Choroid plexus epithelial cell (primary cell): ENCODE results near the gene ANKRD49.
A peak's percentile ranks its signal among the peaks of the same experiment; 100 is the strongest.

Experiments used
- DNase-seq: peaks from one replicate; pipeline ENCODE4 v3.0.0-alpha.2; 2010; ENCODE audit warnings: low read depth
- H3K4me3 ChIP-seq: 2 replicates; pipeline ENCODE4 v1.5.1; 2011; ENCODE audit warnings: low read depth, mild to moderate bottlenecking, control low read depth, low read length, moderate library complexity
- TF ChIP-seq, protein P1 (sequence below): conservative IDR thresholded peaks from 2 replicates; pipeline ENCODE4 v1.5.1; 2011; ENCODE audit warnings: low read depth, mild to moderate bottlenecking, control low read depth, inconsistent platforms, low read length, moderate library complexity

ANKRD49 gene, protein sequence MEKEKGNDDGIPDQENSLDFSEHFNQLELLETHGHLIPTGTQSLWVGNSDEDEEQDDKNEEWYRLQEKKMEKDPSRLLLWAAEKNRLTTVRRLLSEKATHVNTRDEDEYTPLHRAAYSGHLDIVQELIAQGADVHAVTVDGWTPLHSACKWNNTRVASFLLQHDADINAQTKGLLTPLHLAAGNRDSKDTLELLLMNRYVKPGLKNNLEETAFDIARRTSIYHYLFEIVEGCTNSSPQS

DNA sequence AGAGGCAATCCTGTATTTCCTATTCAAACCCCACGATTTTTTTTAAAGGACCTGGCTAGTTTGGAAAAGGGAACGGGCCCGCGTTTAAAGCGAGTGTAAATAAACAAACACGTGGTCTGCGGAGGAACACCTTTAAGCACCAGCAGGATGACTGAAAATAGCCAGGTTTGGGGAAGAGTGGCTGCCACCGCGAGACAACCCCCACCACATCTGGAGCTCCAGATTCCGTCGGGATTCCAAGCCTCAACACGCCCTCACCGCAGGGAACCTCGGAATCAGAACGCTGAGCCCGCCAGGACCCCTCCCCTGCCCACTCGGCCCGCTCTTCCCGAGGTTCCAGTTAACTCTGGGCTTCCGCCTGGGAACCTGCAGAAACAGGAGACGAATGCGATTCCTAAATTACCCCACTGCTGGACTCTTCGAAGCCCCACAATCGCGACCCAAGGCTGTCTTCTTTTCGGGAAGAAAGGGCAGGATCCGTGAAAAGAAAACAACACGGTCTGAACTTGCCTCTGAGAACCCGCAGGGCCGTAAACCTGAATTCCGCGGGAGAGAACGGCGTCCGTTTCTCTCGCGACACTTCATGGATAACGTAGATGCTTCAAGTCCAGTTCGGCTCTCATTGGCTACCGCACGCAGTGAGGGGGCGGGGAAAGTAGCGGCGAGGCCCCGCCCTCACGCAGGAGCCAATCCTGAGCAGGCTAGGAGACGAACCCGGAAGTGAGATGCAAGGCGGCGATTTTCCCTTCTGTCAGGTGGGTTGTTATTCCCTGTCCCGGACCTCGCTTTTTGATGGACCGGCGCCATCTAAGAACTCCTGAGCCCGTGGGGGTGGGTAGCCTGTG lies at the start of gene ANKRD49, which contains the start of gene MRE11:
Gene ANKRD49, plus strand, starts transcription at position 704 of the 845 bp plus-strand sequence. CDS start 2,710 bp downstream, outside the sequence.
Gene MRE11, minus strand, starts transcription at position 564 of the 845 bp plus-strand sequence. CDS start 1,043 bp downstream, outside the sequence.
- peak within 1 kb of the TSS; percentile 92 for H3K4me3 ChIP-seq
- peak; percentile 99 for DNase-seq
- TF ChIP-seq, protein P1, sequence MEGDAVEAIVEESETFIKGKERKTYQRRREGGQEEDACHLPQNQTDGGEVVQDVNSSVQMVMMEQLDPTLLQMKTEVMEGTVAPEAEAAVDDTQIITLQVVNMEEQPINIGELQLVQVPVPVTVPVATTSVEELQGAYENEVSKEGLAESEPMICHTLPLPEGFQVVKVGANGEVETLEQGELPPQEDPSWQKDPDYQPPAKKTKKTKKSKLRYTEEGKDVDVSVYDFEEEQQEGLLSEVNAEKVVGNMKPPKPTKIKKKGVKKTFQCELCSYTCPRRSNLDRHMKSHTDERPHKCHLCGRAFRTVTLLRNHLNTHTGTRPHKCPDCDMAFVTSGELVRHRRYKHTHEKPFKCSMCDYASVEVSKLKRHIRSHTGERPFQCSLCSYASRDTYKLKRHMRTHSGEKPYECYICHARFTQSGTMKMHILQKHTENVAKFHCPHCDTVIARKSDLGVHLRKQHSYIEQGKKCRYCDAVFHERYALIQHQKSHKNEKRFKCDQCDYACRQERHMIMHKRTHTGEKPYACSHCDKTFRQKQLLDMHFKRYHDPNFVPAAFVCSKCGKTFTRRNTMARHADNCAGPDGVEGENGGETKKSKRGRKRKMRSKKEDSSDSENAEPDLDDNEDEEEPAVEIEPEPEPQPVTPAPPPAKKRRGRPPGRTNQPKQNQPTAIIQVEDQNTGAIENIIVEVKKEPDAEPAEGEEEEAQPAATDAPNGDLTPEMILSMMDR = no peak

DNA sequence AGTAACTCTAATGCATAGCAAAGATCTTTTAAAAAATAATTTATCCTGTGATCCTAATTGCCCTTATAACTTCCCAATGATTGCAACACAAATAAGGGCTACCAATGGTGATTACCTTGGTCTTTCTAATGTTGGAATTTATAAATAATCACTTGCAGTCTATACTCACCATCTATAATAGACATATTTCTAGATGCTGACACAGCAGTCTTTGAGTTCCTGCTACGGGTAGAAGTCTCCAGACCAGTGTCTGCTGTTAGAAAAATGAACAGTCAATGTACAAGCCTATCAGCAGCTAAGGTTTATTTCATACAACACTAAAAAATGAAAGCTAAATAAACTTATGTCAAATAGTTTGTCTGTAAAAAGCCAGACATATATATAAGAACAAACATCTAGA lies 48.1 kb upstream of the ANKRD49 start:
- no peak overlapping the region for H3K4me3 ChIP-seq
- no peak for DNase-seq
- TF ChIP-seq, protein P1 = no peak

DNA sequence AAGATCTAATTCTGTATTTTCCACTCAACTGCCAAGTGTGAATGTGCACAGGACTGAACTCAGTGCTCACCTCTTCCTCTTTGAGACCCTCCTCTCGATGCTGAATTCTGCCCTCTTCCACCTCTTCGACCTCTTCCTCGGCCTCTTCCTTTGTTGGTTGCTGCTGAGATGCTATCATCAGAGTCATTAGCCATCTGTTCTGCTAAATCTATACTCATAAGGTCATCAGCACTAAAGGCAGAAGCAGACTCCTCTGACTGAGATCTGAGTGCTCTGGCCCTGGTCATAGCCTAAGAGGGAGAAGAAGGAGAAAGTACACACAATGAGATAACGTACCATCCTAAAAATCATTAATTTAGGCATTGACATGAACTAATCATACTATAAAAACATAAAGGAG lies 46.6 kb upstream of the ANKRD49 start:
- no peak overlapping the region for H3K4me3 ChIP-seq
- DNase-seq = no peak
- TF ChIP-seq, protein P1 = no peak

DNA sequence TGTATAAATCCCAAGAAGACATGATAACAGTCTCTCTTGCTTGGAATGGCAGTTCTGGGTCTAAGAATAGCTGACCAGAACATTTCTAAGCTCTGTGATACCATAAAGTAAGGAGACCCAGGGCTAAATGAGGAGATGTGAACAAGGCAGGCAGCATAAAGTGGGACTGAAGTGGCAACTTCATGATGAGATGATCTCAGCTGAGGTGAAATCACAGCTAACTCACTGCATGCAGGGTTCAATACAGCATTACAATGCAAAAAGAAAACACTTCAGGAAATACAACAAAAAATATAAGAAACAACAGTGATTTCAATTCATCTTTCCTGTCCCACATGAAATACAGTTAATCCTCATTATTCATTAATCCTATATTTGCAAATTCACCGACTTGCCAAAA lies 44.8 kb upstream of the ANKRD49 start:
- DNase-seq = no peak
- TF ChIP-seq, protein P1 = no peak
- H3K4me3 ChIP-seq = no peak overlapping the region

DNA sequence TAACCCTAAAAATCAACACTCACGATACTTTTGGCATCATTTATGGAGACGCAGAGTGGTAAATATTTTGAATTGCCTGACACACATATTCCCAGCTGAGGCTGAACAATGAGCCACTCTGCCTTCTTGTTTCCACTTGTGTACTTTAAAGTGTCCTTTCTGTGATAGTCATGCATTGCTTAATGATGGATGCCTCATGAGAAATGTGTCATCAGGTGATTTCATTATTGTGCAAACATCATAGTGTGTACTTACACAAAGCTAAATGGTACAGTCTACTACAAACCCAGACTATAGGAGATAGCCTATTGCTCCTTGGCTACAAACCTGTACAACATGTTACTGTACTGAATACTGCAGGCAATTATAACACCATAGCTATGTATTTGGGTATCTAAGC lies 44.3 kb upstream of the ANKRD49 start:
- DNase-seq = peak; percentile 82
- H3K4me3 ChIP-seq = no peak overlapping the region
- TF ChIP-seq, protein P1 = no peak

DNA sequence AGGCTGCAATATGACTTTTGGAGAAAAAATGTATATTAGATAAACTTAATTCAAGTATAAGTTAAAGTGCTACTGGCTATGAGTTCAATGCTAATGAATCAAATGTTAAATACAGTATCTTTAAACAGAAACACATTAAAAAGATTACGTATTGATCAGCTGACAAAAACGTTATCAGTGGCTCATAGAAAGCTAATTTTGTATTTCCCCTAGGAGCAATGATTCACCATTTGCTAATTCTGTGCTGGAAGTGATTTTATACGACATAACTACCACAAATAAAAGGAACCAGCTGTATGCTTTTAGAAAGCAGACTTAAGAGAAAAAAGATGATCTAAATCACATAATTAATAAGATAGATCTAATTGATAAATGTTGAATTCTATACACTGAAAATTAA lies 43.7 kb upstream of the ANKRD49 start:
- TF ChIP-seq, protein P1 = no peak
- H3K4me3 ChIP-seq = no peak overlapping the region
- DNase-seq = peak; percentile 27
